ENCODE data around the gene SLK. TPM values are rescaled to one million over a fixed set of nuclear protein-coding genes. Genes with fewer than 3 reads are reported as not detected.

SLK gene
- total RNA-seq, 2 experiments from 2014 or later = 20.5 to 20.8 TPM

GRCh38 chr10:103986360-103986759 is 19.4 kb downstream of the SLK start:
- peaks cover 66% of the 10 kb centered on the region for H3K4me1 Mint-ChIP-seq (ENCODE audit: low read depth)
- CTCF ChIA-PET = interaction anchor here (0.7 kb wide), 1 partner anchor 100 kb away, joined by 3 read pairs; no protein-coding TSS in a partner anchor

GRCh38 chr10:103990121-103990520 is 23.2 kb downstream of the SLK start:
- H3K36me3 ChIP-seq (ENCODE audit: insufficient read depth, low read length) = peaks cover 36% of the 10 kb centered on the region
- Mint-ChIP-seq H3K27me3 (no peaks in the 10 kb centered on the region), H3K27ac (no peak overlapping the region), H3K36me3 (ENCODE audit: low read depth) (peaks cover 60% of the 10 kb centered on the region), H3K9me3 (no peaks in the 10 kb centered on the region), H3K4me1 (ENCODE audit: low read depth) (peaks cover 46% of the 10 kb centered on the region), H3K4me3 (no peak overlapping the region)
- H3K4me1 ChIP-seq (ENCODE audit: insufficient read depth, low read length) = peaks cover 9% of the 10 kb centered on the region
- no peak overlapping the region for H3K27ac ChIP-seq (ENCODE audit: low read depth in 1 of 2, low read length in 2 of 2)
- intact Hi-C loops (cut with DNase I, micrococcal nuclease) = no loop called here
- no peak for ATAC-seq (ENCODE audit: poor library complexity)
- H3K27me3 ChIP-seq (ENCODE audit: control insufficient read depth in 1 of 2, insufficient read depth in 2 of 2, low read length in 2 of 2) = no peaks in the 10 kb centered on the region
- no peak overlapping the region for H3K4me3 ChIP-seq (ENCODE audit: low read length)
- ChIA-PET POLR2A (interaction anchor here (1.1 kb wide), 1 partner anchor 10 kb away, joined by 3 read pairs; no protein-coding TSS in a partner anchor), CTCF (interaction anchor here (1.3 kb wide), 1 partner anchor 102 kb away, joined by 4 read pairs; no protein-coding TSS in a partner anchor)
- no peak for DNase-seq
- no peak for TF ChIP-seq CTCF (IDR thresholded peaks at IDR 0.05)
- H3K9me3 ChIP-seq (ENCODE audit: control insufficient read depth in 1 of 2, insufficient read depth in 1 of 2, low read length in 2 of 2) = no peaks in the 10 kb centered on the region

More at GRCh38 chr10:103986360-103986759, 19.4 kb downstream of the SLK start:
- Histone ChIP-seq H3K4me1 (ENCODE audit: insufficient read depth, low read length) (peaks cover 25% of the 10 kb centered on the region), H3K9me3 (ENCODE audit: control insufficient read depth in 1 of 2, insufficient read depth in 1 of 2, low read length in 2 of 2) (no peaks in the 10 kb centered on the region), H3K27me3 (ENCODE audit: control insufficient read depth in 1 of 2, insufficient read depth in 2 of 2, low read length in 2 of 2) (no peaks in the 10 kb centered on the region), H3K36me3 (ENCODE audit: insufficient read depth, low read length) (peaks cover 5% of the 10 kb centered on the region), H3K4me3 (ENCODE audit: low read length) (no peak overlapping the region), H3K27ac (ENCODE audit: low read depth in 1 of 2, low read length in 2 of 2) (no peak overlapping the region)
- POLR2A ChIA-PET = no interaction called here
- DNase-seq (peak in 2 of 14 experiments; percentile 48 to 65), ATAC-seq (ENCODE audit: poor library complexity) (peak; percentile 32)
- Mint-ChIP-seq H3K27me3 (no peaks in the 10 kb centered on the region), H3K4me3 (peak overlapping the region; percentile 47), H3K27ac (peak overlapping the region; percentile 55), H3K36me3 (ENCODE audit: low read depth) (peaks cover 26% of the 10 kb centered on the region), H3K9me3 (no peaks in the 10 kb centered on the region)
- no peak for TF ChIP-seq CTCF (IDR thresholded peaks at IDR 0.05)
- intact Hi-C loops (cut with DNase I, micrococcal nuclease) = no loop called here

- H3K4me3 Mint-ChIP-seq = no peak overlapping the region
- peaks cover 49% of the 10 kb centered on the region for H3K4me1 Mint-ChIP-seq (ENCODE audit: low read depth)
- Histone ChIP-seq H3K4me1 (ENCODE audit: insufficient read depth, low read length) (peaks cover 9% of the 10 kb centered on the region), H3K27ac (ENCODE audit: low read depth in 1 of 2, low read length in 2 of 2) (no peak overlapping the region), H3K4me3 (ENCODE audit: low read length) (no peak overlapping the region), H3K27me3 (ENCODE audit: control insufficient read depth in 1 of 2, insufficient read depth in 2 of 2, low read length in 2 of 2) (no peaks in the 10 kb centered on the region), H3K36me3 (ENCODE audit: insufficient read depth, low read length) (peaks cover 37% of the 10 kb centered on the region), H3K9me3 (ENCODE audit: control insufficient read depth in 1 of 2, insufficient read depth in 1 of 2, low read length in 2 of 2) (no peaks in the 10 kb centered on the region)
- DNase-seq (no peak), ATAC-seq (ENCODE audit: poor library complexity) (no peak)
- POLR2A ChIA-PET = interaction anchor here (0.6 kb wide), 1 partner anchor 66 kb away, joined by 3 read pairs; no protein-coding TSS in a partner anchor
- intact Hi-C loops (cut with DNase I, micrococcal nuclease) = no loop called here
- no peak for TF ChIP-seq CTCF (IDR thresholded peaks at IDR 0.05)
- no peaks in the 10 kb centered on the region for H3K9me3 Mint-ChIP-seq
- H3K36me3 Mint-ChIP-seq (ENCODE audit: low read depth) = peaks cover 64% of the 10 kb centered on the region
- no peak overlapping the region for H3K27ac Mint-ChIP-seq
- CTCF ChIA-PET = interaction anchor here (1.3 kb wide), 1 partner anchor 103 kb away, joined by 4 read pairs; no protein-coding TSS in a partner anchor
- no peaks in the 10 kb centered on the region for H3K27me3 Mint-ChIP-seq
These were observed 23.6 kb downstream of the SLK start for GRCh38 chr10:103990531-103990930.
